HG03521 (cell line): ENCODE data around the gene B3GALT5.
"Not testable (repeated sequence)": the region's sequence is repeated elsewhere in the genome, so short reads cannot be mapped to it uniquely, and the experiment has no call there.

Experiments used
- ATAC-seq: cut with Tn5 transposase; IDR thresholded peaks from one replicate; pipeline ENCODE4 v1.9.1; 2021; ENCODE audit warnings: mild to moderate bottlenecking, moderate library complexity; ENCODE audit not compliant: unreplicated experiment

B3GALT5 gene

DNA sequence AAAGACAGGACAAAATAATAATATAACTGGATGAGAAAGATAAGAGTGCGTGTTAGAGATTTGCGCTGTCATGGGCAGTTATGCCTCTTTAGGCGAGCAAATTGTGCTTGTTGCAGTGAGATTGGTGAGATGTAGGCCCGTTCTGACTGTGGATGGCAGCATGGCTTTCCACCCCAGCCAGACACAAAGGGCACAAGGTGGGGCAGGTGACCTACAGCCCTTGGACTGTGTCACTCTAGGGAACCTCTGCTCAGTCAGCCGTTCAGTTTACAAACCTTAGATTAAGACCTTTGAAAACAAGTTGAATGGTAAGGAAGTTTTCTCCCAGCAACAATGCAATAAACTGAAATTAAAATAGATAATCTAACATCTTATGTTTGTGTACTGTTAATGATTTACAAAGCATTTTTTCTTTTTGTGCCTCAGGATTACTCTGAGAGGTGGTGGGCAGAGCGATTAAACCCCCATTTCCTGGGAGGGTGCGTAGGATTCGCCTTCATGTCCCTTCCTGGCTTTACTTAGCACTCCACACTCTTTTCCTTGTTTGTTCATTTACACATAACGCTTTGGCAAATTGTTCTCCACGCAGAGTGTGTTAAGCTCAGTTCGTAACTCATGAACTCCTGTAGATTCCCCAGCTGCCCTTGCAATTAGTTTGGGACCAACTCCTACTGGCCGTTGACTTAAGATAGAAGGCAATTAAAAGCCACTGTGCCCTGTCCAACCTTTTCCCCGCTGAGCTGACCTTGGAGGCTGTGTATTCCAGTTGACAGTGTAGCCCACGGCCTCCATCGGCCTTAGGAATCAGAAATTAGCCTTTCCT is 74.1 kb downstream of the B3GALT5 start:
- ATAC-seq: no peak

DNA sequence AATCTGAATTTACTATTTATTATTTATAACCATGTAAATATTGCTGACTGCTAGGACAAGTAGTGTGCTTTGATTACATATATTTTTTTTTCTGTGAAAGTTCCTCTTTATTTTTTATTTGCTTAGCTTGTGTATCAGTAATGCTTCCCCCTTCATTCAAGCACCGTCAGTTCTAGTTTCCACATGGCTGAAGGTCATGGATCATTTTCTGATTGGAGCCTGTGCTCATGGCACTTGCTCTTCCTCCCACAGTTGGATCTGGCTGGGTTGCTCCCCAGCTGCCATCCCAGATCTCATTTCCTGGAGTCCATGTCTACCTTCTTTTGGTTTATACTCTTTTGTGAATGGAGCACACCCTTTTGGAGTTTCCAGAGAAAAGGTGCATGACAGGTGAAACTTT is 75.3 kb downstream of the B3GALT5 start:
- no peak for ATAC-seq

DNA sequence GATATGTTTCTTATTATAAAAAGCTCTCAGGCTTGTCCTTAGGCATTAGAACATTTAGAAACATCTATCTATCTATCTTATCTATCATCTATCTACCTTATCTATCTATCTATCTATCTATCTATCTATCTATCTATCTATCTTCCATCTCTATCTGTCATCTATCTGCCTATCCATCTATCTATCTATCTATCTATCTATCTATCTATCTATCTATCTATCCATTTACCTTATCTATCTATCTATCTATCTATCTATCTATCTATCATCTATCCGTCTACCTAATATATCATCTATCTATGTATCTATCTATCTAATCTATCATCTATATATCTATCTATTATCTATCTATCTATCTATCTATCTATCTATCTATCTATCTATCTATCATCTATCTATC is 77.1 kb downstream of the B3GALT5 start:
- ATAC-seq: not testable (repeated sequence)

DNA sequence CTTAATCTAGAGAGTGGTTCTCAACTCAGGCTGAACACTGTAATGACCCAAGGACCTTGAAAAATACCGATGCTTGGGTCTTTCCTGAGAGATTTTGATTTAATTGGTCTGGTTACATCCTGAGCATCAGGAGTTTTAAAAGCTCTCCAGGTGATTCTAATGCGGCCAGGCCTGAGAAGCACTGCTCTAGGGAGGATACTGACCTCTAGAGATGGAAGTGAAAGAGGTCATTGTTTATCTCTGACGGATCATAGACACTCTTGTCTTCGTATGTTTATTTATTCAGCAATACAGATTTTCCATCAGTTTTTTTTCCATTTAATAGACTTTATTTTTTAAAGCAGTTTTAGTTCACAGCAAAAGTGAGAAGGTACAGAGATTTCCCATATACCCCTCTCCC is 77.7 kb downstream of the B3GALT5 start:
- ATAC-seq: no peak

DNA sequence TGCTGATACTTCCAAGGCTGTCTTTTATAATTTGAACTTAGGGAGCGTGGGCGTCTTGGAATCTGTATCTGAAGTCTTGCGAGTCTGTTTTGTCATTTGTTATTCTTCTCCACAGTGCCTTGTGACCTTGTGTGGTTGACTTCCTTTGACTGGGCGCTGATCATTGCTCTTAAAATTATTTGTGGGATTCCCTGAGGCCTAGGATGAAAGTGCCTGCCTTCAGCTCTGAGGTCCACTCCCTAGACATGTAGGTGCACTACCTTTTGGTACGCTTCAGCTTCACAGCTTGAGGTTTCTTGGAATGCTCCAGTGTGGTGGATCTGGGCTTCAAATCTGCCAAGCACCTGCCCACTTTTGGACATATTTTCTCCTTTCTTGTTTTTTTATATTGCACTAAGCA is 82.0 kb downstream of the B3GALT5 start:
- no peak for ATAC-seq

DNA sequence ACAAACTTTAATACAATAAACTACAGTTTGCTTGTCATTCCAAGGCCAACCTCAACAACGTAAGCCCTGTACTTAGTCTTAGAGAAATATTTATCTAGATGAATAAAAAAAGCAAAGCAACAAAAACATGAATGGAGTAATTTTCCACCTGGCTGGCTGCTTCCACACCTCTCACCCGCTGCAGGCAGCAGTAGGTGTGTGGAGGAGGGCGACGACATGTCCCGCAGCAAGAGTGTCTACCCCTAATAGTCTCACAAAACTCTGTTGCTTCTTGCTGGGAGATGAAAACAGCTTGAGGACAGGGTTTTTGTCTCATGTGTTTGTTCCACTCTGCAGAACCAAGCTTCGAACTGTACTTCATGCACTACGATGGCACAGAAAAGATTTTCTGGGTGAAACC is 83.5 kb downstream of the B3GALT5 start:
- no peak for ATAC-seq

DNA sequence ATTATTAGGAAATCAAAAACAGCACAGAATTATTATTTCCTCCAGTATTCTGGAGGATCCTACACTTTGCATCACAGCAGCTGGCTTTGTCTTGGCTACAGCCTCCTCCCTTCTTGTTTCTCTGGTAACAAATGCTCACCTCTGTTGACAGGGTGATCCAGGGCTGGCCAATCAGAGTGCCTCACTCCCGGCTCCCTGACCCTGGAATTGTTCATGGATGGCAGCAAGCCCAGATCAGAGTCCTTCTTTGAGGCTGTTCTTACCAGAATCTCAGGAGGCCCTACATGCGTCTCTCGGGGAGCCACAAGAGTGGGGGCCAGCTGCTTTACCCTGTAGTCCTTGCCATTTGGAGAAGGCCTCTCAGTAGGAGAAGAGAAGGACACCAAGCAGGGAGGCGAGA is 83.9 kb downstream of the B3GALT5 start:
- ATAC-seq: no peak

DNA sequence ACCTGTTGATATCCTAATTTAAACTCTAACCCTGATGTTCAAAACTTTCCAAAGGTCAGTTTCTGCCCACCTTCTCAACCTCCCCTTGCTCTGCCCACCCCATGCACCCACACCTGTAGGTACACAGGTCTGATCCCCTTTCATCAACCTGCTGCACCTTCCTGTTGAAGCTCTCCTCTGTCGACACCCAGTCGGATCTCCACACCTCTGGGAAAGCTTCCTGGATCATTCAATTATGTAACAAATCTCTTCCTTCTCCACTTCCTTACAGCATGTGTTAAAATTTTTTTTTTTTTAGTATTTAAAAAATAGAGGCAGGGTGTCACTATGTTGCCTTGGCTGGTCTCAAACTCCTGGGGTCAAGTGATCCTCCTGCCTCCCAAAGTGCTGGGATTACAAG is 87.6 kb downstream of the B3GALT5 start:
- no peak for ATAC-seq

DNA sequence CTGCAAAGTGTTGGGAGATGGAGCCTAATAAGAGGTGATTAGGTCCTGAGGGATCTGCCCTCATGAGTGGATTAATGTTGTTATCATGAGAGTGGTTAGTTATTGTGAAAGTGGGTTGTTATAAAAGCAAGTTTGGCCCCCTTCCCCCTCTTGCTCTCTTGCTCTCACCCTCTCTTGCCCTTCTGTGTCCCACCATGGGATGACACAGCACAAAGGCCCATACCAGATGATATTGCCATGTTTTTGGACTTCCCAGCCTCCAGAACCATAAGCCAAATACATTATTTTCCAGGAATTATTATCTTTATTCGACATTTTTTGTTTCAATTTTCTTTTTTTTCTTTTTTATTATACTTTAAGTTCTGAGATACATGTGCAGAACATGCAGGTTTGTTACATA is 90.8 kb downstream of the B3GALT5 start:
- no peak for ATAC-seq

DNA sequence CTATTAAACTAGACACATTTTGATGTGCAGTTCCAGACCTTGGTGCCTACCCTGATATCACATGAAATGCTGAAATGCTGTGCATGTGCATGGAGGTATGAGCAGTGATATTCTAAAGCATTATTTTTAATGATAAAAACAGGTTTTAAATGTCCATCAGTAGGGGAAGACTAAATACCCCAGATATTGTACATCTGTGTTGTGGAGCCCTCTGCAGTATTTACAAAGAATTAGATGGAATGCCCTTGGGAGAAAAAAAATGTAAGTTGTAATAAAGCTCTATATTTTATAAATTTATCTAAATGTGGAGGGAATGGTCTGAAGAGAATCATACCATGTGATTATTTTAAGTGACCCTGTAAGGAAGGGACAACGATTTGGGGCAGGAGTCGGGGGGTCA is 93.1 kb downstream of the B3GALT5 start:
- ATAC-seq: no peak

DNA sequence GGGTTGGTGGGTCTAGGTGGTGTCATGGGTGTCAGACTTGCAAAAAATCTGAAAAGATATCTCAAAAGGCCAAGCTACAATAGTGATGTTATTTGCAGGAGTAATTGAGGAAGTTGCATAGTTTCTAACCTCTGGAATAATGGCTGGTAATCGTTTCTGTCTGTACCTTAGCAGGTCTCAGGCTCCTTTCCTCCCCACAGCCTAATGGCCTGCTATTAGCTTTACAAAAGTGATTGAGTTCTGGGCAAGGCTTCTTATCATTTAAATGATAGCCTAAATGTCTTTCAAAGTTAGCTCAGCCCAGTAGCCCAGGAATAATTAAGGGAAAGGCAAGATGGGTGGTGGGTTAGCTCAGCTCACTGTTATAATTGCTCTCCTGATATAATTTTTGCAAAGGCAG is 94.6 kb downstream of the B3GALT5 start:
- ATAC-seq: no peak

DNA sequence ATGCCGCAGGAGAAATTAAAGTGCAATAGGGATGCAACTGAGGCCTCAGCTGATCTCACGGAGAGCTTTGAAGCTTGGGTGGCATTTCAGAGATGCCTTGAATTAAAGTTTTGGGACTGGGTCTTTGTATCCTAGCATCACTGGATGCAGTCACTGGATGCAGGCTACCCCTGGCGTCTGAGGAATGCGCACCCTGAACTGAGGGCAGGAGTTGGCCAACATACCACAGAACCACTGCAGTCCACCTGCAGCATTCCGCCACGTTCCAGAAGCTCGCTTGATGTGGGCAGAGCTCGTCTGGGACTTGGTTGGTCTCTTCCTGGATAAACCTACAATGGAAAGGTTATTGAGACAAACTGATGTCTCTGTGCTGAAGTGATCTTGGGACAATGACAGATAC is 98.1 kb downstream of the B3GALT5 start:
- no peak for ATAC-seq

DNA sequence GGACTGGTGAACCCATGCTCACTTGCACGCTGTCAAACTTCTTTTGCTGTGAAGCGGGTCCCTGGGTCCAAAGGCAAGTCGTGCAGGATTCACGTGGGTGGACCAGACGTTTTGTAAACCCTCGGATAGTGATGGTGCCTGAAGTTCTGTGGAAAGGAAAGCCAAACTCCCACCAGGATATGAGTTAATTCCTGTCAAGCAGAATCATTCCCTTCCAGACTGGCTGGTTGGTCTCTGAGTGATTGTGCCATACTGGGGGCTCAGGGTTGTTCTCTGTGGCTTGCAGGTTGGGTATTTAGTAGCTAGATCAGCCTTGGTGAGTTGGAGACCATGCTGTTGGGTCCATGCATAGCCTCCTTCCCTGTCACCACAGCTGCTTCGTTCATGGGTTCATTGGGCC is 99.5 kb downstream of the B3GALT5 start:
- no peak for ATAC-seq

DNA sequence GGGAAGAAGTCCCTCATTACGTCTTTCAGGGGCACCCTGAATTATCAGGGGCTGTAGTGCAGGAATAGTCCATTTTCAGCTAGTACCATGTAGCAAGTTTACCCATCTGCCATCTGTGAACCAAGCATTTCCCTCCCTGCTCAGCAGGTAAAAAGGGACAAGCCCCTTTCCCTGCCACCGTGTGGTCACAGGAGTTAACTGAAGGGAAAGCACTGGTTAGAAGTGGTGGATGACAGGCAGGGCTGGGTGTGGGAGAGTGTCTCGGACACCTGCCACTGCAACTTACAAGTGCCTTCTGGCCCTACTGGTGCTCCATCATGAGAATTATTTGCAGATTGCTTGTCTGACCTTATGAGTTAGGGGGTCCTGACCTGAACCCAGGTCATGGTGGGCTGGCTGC is 100.2 kb downstream of the B3GALT5 start:
- no peak for ATAC-seq

DNA sequence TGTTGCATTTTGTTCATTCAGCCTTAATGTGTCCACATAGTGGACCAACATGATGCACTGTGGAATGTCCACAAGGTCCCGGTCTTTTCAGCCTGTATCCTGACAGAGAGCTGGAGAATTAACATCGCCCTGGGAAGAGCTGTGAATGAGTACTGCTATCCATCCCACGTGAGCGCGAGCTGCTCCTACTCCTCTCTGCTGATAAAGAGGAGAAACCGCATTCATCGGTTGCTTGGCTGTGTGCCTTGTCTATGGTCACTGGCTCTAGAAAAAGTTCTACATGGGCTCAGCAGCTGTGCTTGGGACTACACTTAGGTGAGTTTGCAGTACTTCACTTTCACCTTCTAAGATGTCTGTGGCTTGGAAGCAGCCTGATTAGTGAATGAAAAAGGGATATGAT is 101.2 kb downstream of the B3GALT5 start:
- no peak for ATAC-seq

DNA sequence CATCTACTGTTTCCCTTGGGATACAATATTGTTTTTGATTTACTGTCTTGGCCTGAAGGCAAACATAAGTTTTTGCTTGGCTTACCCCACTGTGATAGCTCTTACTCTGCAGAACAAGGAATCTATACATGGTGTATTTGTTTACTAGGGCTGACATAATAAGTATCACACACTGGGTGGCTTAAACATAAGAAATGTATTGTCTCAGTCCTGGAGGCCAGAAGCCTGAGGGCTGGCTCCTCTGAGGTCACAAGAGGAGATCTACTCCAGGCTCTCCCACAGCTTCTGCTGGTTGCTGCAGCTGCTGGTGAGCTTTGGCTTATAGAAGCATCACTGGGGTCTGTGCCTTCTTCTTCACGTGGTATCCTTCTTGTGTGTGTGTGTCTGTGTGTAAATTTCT is 101.6 kb downstream of the B3GALT5 start:
- ATAC-seq: no peak

DNA sequence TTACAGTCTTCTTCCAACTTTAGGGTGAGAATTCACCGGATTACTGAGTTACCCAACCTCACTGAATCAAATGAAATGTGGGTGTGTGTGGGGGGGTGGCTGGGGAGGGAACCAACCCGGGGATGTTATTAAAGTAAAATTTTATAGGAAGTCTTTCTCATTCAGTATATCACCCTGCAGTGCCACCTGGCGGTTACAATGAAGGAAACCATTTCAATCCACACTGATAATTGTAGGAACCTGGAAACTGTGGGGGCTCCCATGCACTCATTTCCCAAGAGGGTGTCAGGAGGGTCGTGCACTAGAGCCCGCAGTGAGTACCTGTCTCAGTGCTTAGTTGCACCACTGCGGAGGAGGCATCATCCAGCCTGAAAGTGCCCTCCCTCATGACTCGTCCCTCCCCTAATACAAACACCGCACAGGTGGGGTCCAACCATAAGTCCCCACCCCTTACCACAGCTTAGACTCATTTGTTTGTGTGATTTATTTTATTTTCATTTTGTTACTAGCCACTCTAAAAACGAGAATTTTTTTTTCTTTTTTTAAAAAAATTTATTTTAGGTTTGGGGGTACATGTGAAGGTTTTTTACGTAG is 103.2 kb downstream of the B3GALT5 start:
- ATAC-seq: no peak

DNA sequence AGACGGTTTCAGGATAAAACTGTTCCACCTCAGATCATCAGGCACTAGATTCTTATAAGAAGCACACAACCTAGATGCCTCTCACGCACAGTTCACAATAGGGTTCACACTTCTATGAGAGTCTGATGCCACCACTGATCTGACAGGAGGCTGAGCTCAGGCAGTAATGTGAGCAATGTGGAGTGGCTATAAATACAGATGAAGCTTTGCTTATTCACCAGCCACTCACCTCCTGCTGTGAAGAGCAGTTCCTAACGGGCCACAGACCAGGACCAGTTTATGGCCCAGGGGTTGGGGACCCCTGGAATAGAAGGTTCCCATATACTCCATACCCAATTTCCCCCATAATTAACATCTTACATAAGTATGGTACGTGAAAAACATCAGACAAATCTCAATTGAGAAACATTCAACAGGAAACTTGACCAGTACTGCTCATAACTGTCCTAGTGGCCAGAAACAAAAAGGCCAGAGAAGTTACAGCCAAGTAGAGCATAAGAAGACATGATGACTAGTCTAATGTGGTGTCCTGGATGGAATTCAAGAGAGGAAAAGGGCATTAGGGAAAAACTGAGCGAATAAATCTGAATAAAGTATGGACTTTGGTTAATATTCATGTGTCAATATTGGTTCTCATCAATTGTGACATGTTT is 107.5 kb downstream of the B3GALT5 start:
- ATAC-seq: no peak

DNA sequence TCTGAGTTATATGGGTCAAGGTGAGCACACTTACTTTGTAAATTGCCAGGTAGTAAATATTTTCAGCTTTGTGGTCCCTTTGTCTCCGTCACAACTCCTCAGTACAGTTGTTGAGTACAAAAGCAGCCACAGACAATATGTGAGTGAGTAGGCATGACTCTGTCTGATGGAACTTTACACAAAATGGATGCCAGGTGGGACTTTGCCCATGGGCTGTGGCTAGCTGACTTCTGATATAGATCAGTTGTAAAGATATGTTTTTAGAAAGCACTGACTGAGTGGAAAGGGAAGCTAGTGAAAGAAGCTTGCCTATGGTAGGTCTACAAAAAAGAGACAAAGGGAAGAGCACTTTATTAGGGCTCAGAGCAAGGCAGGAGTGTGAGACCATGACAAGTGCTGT is 109.1 kb downstream of the B3GALT5 start:
- ATAC-seq: no peak
